ENCODE results near the gene ATAD3C. TPM values are rescaled to one million over a fixed set of nuclear protein-coding genes. Genes with fewer than 3 reads are reported as not detected.

ATAD3C gene
- total and polyA plus RNA-seq, 2 of the 8 experiments (the other 6 are each of a cell fraction or from before 2014, with no cell fraction given), result 2.0 to 2.7 TPM

- Histone ChIP-seq H3K27me3 (replicated peaks in 1 of 4; ENCODE audit: control insufficient read depth in 3 of 4, extremely low read depth in 1 of 4, insufficient read depth in 3 of 4, low read length in 3 of 4) (no peaks in the 10 kb centered on the region), H2AK5ac (ENCODE audit: low read depth, low read length) (peak overlapping the region; percentile 47; the same call in 1 of the 2 replicates), H2BK15ac (ENCODE audit: low read length) (no peak overlapping the region), H3K23ac (ENCODE audit: insufficient read length) (no peak overlapping the region), H3K27ac (ENCODE audit: low read depth, low read length) (peak overlapping the region; percentile 76), H3K23me2 (ENCODE audit: low read depth, low read length) (peaks cover 17% of the 10 kb centered on the region), H3K79me1 (ENCODE audit: low read depth, low read length) (peaks cover 15% of the 10 kb centered on the region), H3K36me3 (ENCODE audit: control insufficient read depth in 2 of 4, insufficient read depth in 4 of 4, low read length in 3 of 4) (peaks cover 27 to 62% (median 43%) of the 10 kb centered on the region in 4 experiments), H3K4ac (replicated peaks; ENCODE audit: insufficient read length, low read depth, low read length) (peak overlapping the region; percentile 12), H3K14ac (ENCODE audit: insufficient read length) (no peak overlapping the region), H4K5ac (ENCODE audit: insufficient read length, low read depth, low read length) (peak overlapping the region; percentile 99), H3K9me3 (ENCODE audit: insufficient read depth in 2 of 2, low read depth in 1 of 2, low read length in 1 of 2) (no peaks in the 10 kb centered on the region), H2BK5ac (ENCODE audit: low read depth, low read length) (peak overlapping the region; percentile 73), H3K56ac (replicated peaks; ENCODE audit: insufficient read length, low read depth, low read length) (peak overlapping the region; percentile 91), H3K4me2 (ENCODE audit: insufficient read depth in 1 of 2, low read depth in 2 of 2, low read length in 2 of 2) (peak overlapping the region; percentile 91 to 100), H4K8ac (ENCODE audit: extremely low read depth, insufficient read depth, low read length) (peak overlapping the region; percentile 62), H3K18ac (ENCODE audit: extremely low read depth, low read length) (peak overlapping the region; percentile 55), H4K20me1 (replicated peaks in 1 of 2; ENCODE audit: control insufficient read depth in 1 of 2, insufficient read depth in 2 of 2, low read length in 2 of 2) (peaks cover 11 to 25% of the 10 kb centered on the region in 2 experiments), H3K4me3 (ENCODE audit: extremely low read depth in 1 of 4, insufficient read depth in 2 of 4, low read depth in 3 of 4, low read length in 4 of 4) (peak overlapping the region; percentile 93 to 95 (median 94)), H3K4me1 (replicated peaks in 1 of 4; ENCODE audit: control insufficient read depth in 3 of 4, insufficient read depth in 4 of 4, low read length in 3 of 4) (peaks cover 0 to 18% (median 13%) of the 10 kb centered on the region in 4 experiments; a peak in 6 of 7 replicates), H3K79me2 (ENCODE audit: control insufficient read depth in 1 of 2, insufficient read depth in 2 of 2, low read length in 2 of 2) (peaks cover 6 to 49% of the 10 kb centered on the region in 2 experiments; a peak in 3 of 4 replicates), H2BK120ac (replicated peaks; ENCODE audit: low read depth, low read length) (peak overlapping the region; percentile 21), H2AFZ (ENCODE audit: low read length) (no peak overlapping the region), H4K91ac (replicated peaks; ENCODE audit: insufficient read length, low read length) (peak overlapping the region; percentile 90), H3K9ac (replicated peaks in 1 of 4; ENCODE audit: extremely low read depth in 1 of 4, low read depth in 3 of 4, low read length in 3 of 4) (peak overlapping the region; percentile 88 to 91 (median 90)), H2BK12ac (ENCODE audit: low read depth, low read length) (no peak overlapping the region), H2BK20ac (ENCODE audit: low read length) (no peak overlapping the region)
- FAIRE-seq (no peak), DNase-seq (ENCODE audit: low read depth in 1 of 2, low spot score in 2 of 2) (no peak)
- ChIA-PET POLR2A (ENCODE audit: partially characterized antibody) (interaction anchor here (0.9 to 33.4 kb wide), 16 partner anchors 4 to 175 kb away, joined by 3 to 719 read pairs (median 4); partner anchors contain the start of genes ANKRD65, AURKAIP1, CCNL2 and MRPL20), CTCF (ENCODE audit: partially characterized antibody) (interaction anchor here (0.5 to 3.6 kb wide), 16 partner anchors 8 to 373 kb away, joined by 3 to 32 read pairs (median 8); partner anchors contain the start of genes AURKAIP1 and DVL1)
- WGBS, 2 experiments (ENCODE audit: extremely low coverage in 1 of 2, insufficient coverage in 1 of 2, insufficient read length in 1 of 2, insufficient replicate concordance in 2 of 2, low coverage in 1 of 2, low lambda C conversion rate in 2 of 2, missing lambda C conversion rate in 1 of 2), result 22% methylated on average over 34 of the region's 34 CpGs; no CpG with 5 or more reads in 1 of the 2 experiments
- TF ChIP-seq KDM1A (IDR thresholded peaks at IDR 0.05; ENCODE audit: borderline replicate concordance, low read length) (no peak), PHF8 (conservative IDR thresholded peaks at IDR 0.05; ENCODE audit: low read depth, low read length) (0 out of 2 replicates have a peak, but pooled peaks have one; percentile 15), TAF7 (optimal IDR thresholded peaks at IDR 0.05; ENCODE audit: borderline replicate concordance, low read depth, low read length) (peak; percentile 17), MAX (IDR thresholded peaks at IDR 0.05) (no peak), POLR2AphosphoS5 (IDR thresholded peaks at IDR 0.05; ENCODE audit: low read depth, low read length) (peak; percentile 71), EGR1 (IDR thresholded peaks at IDR 0.05; ENCODE audit: borderline replicate concordance, low read depth, low read length) (no peak), POLR2A (IDR thresholded peaks at IDR 0.05; ENCODE audit: control extremely low read depth in 1 of 2, low read depth in 2 of 2, low read length in 2 of 2) (peak in 1 of 2 experiments; percentile 75; a peak in 2 of 3 replicates)
These were observed 49.5 kb upstream of the ATAD3C start for GRCh38 chr1:1399872-1400575.

Measured in H1 (cell line).